Activated naive CD4-positive, alpha-beta T cell (primary cell): ENCODE results near the gene CDHR3.

Source experiments
- DNase-seq, 4 experiments: peaks; one replicate each; lab custom pipeline; 2025; lab: John Stamatoyannopoulos, UW

CDHR3 gene

GRCh38 chr7:106049139-106049752 lies 86.2 kb downstream of the CDHR3 start:
- no peak for DNase-seq

- DNase-seq: no peak
These were observed 87.1 kb downstream of the CDHR3 start for GRCh38 chr7:106050002-106050745.

GRCh38 chr7:106050746-106051117 lies 87.7 kb downstream of the CDHR3 start:
- DNase-seq: no peak

- DNase-seq: no peak
These were observed 89.6 kb downstream of the CDHR3 start for GRCh38 chr7:106052681-106053080.

- no peak for DNase-seq
These were observed 90.0 kb downstream of the CDHR3 start for GRCh38 chr7:106053109-106053508.

- no peak for DNase-seq
These were observed 91.3 kb downstream of the CDHR3 start for GRCh38 chr7:106054156-106054910.

- DNase-seq: no peak
These were observed 92.0 kb downstream of the CDHR3 start for GRCh38 chr7:106054971-106055532.

- DNase-seq: peak; percentile 21 to 56 (median 33)
These were observed 93.6 kb downstream of the CDHR3 start for GRCh38 chr7:106056513-106057203.

- DNase-seq: no peak
These were observed 94.3 kb downstream of the CDHR3 start for GRCh38 chr7:106057204-106057961.

GRCh38 chr7:106057962-106058927 lies 95.2 kb downstream of the CDHR3 start:
- no peak for DNase-seq

GRCh38 chr7:106058928-106059324 lies 95.9 kb downstream of the CDHR3 start:
- no peak for DNase-seq

- DNase-seq: no peak
These were observed 96.5 kb downstream of the CDHR3 start for GRCh38 chr7:106059556-106059955.

- no peak for DNase-seq
These were observed 97.4 kb downstream of the CDHR3 start for GRCh38 chr7:106060394-106060920.

GRCh38 chr7:106061301-106061979 lies 98.4 kb downstream of the CDHR3 start:
- DNase-seq: no peak

- no peak for DNase-seq
These were observed 98.9 kb downstream of the CDHR3 start for GRCh38 chr7:106062006-106062405.

GRCh38 chr7:106062521-106062931 lies 99.5 kb downstream of the CDHR3 start:
- no peak for DNase-seq

- no peak for DNase-seq
These were observed 100.0 kb downstream of the CDHR3 start for GRCh38 chr7:106063024-106063423.

GRCh38 chr7:106063692-106064091 lies 100.6 kb downstream of the CDHR3 start:
- DNase-seq: no peak

- no peak for DNase-seq
These were observed 101.3 kb downstream of the CDHR3 start for GRCh38 chr7:106064316-106064715.
